H1 (cell line): Measurements from ENCODE around the gene TIMP1. TPM values are rescaled to one million over a fixed set of nuclear protein-coding genes. Genes with fewer than 3 reads are reported as not detected.

Source experiments
- CTCF ChIA-PET: fragments of 300-600 bp; sonication (Branson Sonifier 250); formaldehyde crosslinking; loops from one replicate; lab custom pipeline; 2021; ENCODE audit not compliant: partially characterized antibody; lab: Charles Lee
- POLR2A ChIA-PET: fragments of 300-600 bp; sonication (Branson Sonifier 250); formaldehyde crosslinking; loops from one replicate; lab custom pipeline; 2021; ENCODE audit warnings: inconsistent platforms; ENCODE audit not compliant: partially characterized antibody; lab: Charles Lee
- DNase-seq, 2 experiments: peaks; one replicate each; pipeline versions ENCODE4 v3.0.0 to v3.0.0-alpha.2; 2010 to 2022; ENCODE audit warnings: low spot score in 2 of 2, low read depth in 1 of 2, mixed read lengths in 1 of 2
- FAIRE-seq: peaks from 2 replicates; lab custom pipeline; 2011; peaks lifted over from hg19 to GRCh38; lab: Jason Lieb, UNC
- H2AFZ ChIP-seq: 2 replicates; pipeline ENCODE4 v1.8.1; 2012; ENCODE audit warnings: low read length, inconsistent platforms
- H2AK5ac ChIP-seq: 2 replicates; pipeline ENCODE4 v1.6.1; 2013; ENCODE audit warnings: low read depth, low read length
- H2BK120ac ChIP-seq: replicated peaks from 2 replicates; pipeline ENCODE3; 2013; ENCODE audit warnings: low read depth, low read length, inconsistent platforms
- H2BK12ac ChIP-seq: 2 replicates; pipeline ENCODE4 v1.6.1; 2013; ENCODE audit warnings: low read depth, low read length
- H2BK15ac ChIP-seq: 2 replicates; pipeline ENCODE4 v1.6.1; 2013; ENCODE audit warnings: low read length
- H2BK20ac ChIP-seq: 2 replicates; pipeline ENCODE4 v1.6.1; 2013; ENCODE audit warnings: low read length
- H2BK5ac ChIP-seq: 2 replicates; pipeline ENCODE4 v1.6.1; 2013; ENCODE audit warnings: low read depth, low read length
- H3K14ac ChIP-seq: 2 replicates; pipeline ENCODE4 v1.6.1; 2013; ENCODE audit warnings: inconsistent platforms; ENCODE audit not compliant: insufficient read length
- H3K18ac ChIP-seq: 2 replicates; pipeline ENCODE4 v1.6.1; 2013; ENCODE audit warnings: low read length; ENCODE audit errors: extremely low read depth
- H3K23ac ChIP-seq: 2 replicates; pipeline ENCODE4 v1.6.1; 2013; ENCODE audit warnings: inconsistent platforms; ENCODE audit not compliant: insufficient read length
- H3K23me2 ChIP-seq: 2 replicates; pipeline ENCODE4 v1.6.1; 2013; ENCODE audit warnings: low read depth, low read length
- H3K27ac ChIP-seq: 2 replicates; pipeline ENCODE4 v1.6.1; 2011; ENCODE audit warnings: low read depth, low read length, inconsistent platforms
- H3K27me3 ChIP-seq, 4 experiments: replicated peaks in 1 of 4; 1 replicate in 1 of 4; 2 replicates in 3 of 4; pipeline versions ENCODE4 v1.6.1 to v1.8.1; 2011 to 2013; ENCODE audit warnings: low read length in 3 of 4, mild to moderate bottlenecking in 3 of 4, inconsistent platforms in 2 of 4, mixed read lengths in 2 of 4, moderate library complexity in 1 of 4; ENCODE audit not compliant: control insufficient read depth in 3 of 4, insufficient read depth in 3 of 4; ENCODE audit errors: extremely low read depth in 1 of 4
- H3K36me3 ChIP-seq, 4 experiments: 2 replicates each; pipeline versions ENCODE4 v1.6.1 to v1.8.1; 2011 to 2013; ENCODE audit warnings: mild to moderate bottlenecking in 4 of 4, low read length in 3 of 4, moderate library complexity in 2 of 4, control low read depth in 1 of 4, inconsistent platforms in 1 of 4; ENCODE audit not compliant: insufficient read depth in 4 of 4, control insufficient read depth in 2 of 4
- H3K4ac ChIP-seq: replicated peaks from 2 replicates; pipeline ENCODE3; 2013; ENCODE audit warnings: low read length, low read depth, mixed read lengths, inconsistent platforms; ENCODE audit not compliant: insufficient read length
- H3K4me1 ChIP-seq, 4 experiments: replicated peaks in 1 of 4; 1 replicate in 1 of 4; 2 replicates in 3 of 4; pipeline versions ENCODE4 v1.6.1 to v1.8.1; 2011 to 2013; ENCODE audit warnings: low read length in 3 of 4, inconsistent platforms in 2 of 4, mixed read lengths in 1 of 4; ENCODE audit not compliant: insufficient read depth in 4 of 4, control insufficient read depth in 3 of 4
- H3K4me2 ChIP-seq, 2 experiments: 2 replicates each; pipeline versions ENCODE4 v1.6.1 to v1.8.1; 2011 to 2013; ENCODE audit warnings: low read depth in 2 of 2, low read length in 2 of 2, control low read depth in 1 of 2, inconsistent platforms in 1 of 2, mild to moderate bottlenecking in 1 of 2; ENCODE audit not compliant: insufficient read depth in 1 of 2
- H3K4me3 ChIP-seq, 4 experiments: fragments of 200-600, 300-600 bp in 1 of 4; sonication (generic), shearing (Covaris generic), sonication (Bioruptor Twin) in 1 of 4; 2 replicates each; pipeline versions ENCODE4 v1.5.1 to v1.8.1; 2011 to 2016; ENCODE audit warnings: low read length in 4 of 4, low read depth in 3 of 4, control low read depth in 2 of 4, inconsistent platforms in 2 of 4, mild to moderate bottlenecking in 2 of 4, mixed read lengths in 1 of 4, moderate library complexity in 1 of 4; ENCODE audit not compliant: insufficient read depth in 2 of 4; ENCODE audit errors: extremely low read depth in 1 of 4
- H3K56ac ChIP-seq: replicated peaks from 2 replicates; pipeline ENCODE3; 2013; ENCODE audit warnings: low read depth, mild to moderate bottlenecking, mixed read lengths, low read length, inconsistent platforms; ENCODE audit not compliant: insufficient read length
- H3K79me1 ChIP-seq: 2 replicates; pipeline ENCODE4 v1.6.1; 2013; ENCODE audit warnings: low read depth, low read length, control low read depth
- H3K79me2 ChIP-seq, 2 experiments: 2 replicates each; pipeline versions ENCODE4 v1.6.1 to v1.8.1; 2012 to 2013; ENCODE audit warnings: low read length in 2 of 2, mild to moderate bottlenecking in 2 of 2, inconsistent platforms in 1 of 2; ENCODE audit not compliant: insufficient read depth in 2 of 2, control insufficient read depth in 1 of 2
- H3K9ac ChIP-seq, 4 experiments: replicated peaks in 1 of 4; 1 replicate in 1 of 4; 2 replicates in 3 of 4; pipeline versions ENCODE4 v1.6.1 to v1.8.1; 2011 to 2013; ENCODE audit warnings: low read depth in 3 of 4, low read length in 3 of 4, control low read depth in 2 of 4, mild to moderate bottlenecking in 2 of 4, moderate library complexity in 2 of 4, inconsistent platforms in 1 of 4; ENCODE audit errors: extremely low read depth in 1 of 4
- H3K9me3 ChIP-seq, 2 experiments: 2 replicates each; pipeline versions ENCODE4 v1.6.1 to v1.8.1; 2012 to 2013; ENCODE audit warnings: mild to moderate bottlenecking in 2 of 2, moderate library complexity in 2 of 2, control low read depth in 1 of 2, inconsistent platforms in 1 of 2, low read depth in 1 of 2, low read length in 1 of 2, mixed read lengths in 1 of 2; ENCODE audit not compliant: insufficient read depth in 2 of 2
- H4K20me1 ChIP-seq, 2 experiments: replicated peaks in 1 of 2; 2 replicates each; pipeline versions ENCODE3 to v1.8.1; 2011 to 2013; ENCODE audit warnings: inconsistent platforms in 2 of 2, low read length in 2 of 2, mild to moderate bottlenecking in 1 of 2; ENCODE audit not compliant: insufficient read depth in 2 of 2, control insufficient read depth in 1 of 2
- H4K5ac ChIP-seq: 2 replicates; pipeline ENCODE4 v1.6.1; 2013; ENCODE audit warnings: low read length, low read depth, mixed read lengths, inconsistent platforms; ENCODE audit not compliant: insufficient read length
- H4K8ac ChIP-seq: 2 replicates; pipeline ENCODE4 v1.8.0; 2013; ENCODE audit warnings: mild to moderate bottlenecking, moderate library complexity, low read length, inconsistent platforms; ENCODE audit not compliant: insufficient read depth; ENCODE audit errors: extremely low read depth
- H4K91ac ChIP-seq: replicated peaks from 2 replicates; pipeline ENCODE3; 2013; ENCODE audit warnings: low read length, mixed read lengths, inconsistent platforms; ENCODE audit not compliant: insufficient read length
- BACH1 ChIP-seq: IDR thresholded peaks from 2 replicates; pipeline ENCODE4 v1.6.1; 2012; ENCODE audit warnings: low read length, improper control_type of control experiment
- BRCA1 ChIP-seq: IDR thresholded peaks from 2 replicates; pipeline ENCODE4 v1.6.1; 2012; ENCODE audit warnings: low read depth, low read length, improper control_type of control experiment
- EZH2 ChIP-seq: fragments of 200-600 bp; sonication (generic); IDR thresholded peaks from 2 replicates; pipeline ENCODE4 v1.7.1; 2012; ENCODE audit warnings: low read depth, mild to moderate bottlenecking, moderate library complexity, low read length, inconsistent platforms; ENCODE audit not compliant: severe bottlenecking
- HDAC2 ChIP-seq, 2 experiments: fragments of 300-600 bp in 1 of 2; sonication (generic) in 1 of 2; IDR thresholded peaks; 2 replicates each; pipeline ENCODE4 v1.6.1; 2011 to 2012; ENCODE audit warnings: low read depth in 2 of 2, low read length in 2 of 2, mild to moderate bottlenecking in 2 of 2, moderate library complexity in 2 of 2, borderline replicate concordance in 1 of 2, inconsistent platforms in 1 of 2
- JUN ChIP-seq: IDR thresholded peaks from 2 replicates; pipeline ENCODE4 v1.6.1; 2011; ENCODE audit warnings: low read depth, mild to moderate bottlenecking, improper control_type of control experiment, low read length
- KDM4A ChIP-seq: IDR thresholded peaks from one replicate; pipeline ENCODE4 v1.7.1; 2012; ENCODE audit warnings: low read depth, mild to moderate bottlenecking, moderate library complexity, low read length, inconsistent platforms; ENCODE audit not compliant: severe bottlenecking
- NANOG ChIP-seq: IDR thresholded peaks from 2 replicates; pipeline ENCODE4 v1.6.1; 2011; ENCODE audit warnings: low read length, low read depth, mild to moderate bottlenecking, inconsistent platforms; ENCODE audit not compliant: insufficient read depth, poor library complexity, severe bottlenecking
- SIX5 ChIP-seq: IDR thresholded peaks from 2 replicates; pipeline ENCODE4 v1.6.1; 2011; ENCODE audit warnings: mild to moderate bottlenecking, low read depth, low read length
- SUZ12 ChIP-seq: fragments of 200-600 bp; sonication (generic); IDR thresholded peaks from 2 replicates; pipeline ENCODE4 v1.6.1; 2012; ENCODE audit warnings: mild to moderate bottlenecking, inconsistent platforms, low read length, moderate library complexity, mixed read lengths
- TEAD4 ChIP-seq: IDR thresholded peaks from 2 replicates; pipeline ENCODE4 v1.6.1; 2012; ENCODE audit warnings: low read depth, low read length, inconsistent platforms, mixed read lengths
- WGBS, 2 experiments: shearing (Covaris generic) in 1 of 2; methylation state at CpG; one replicate each; pipeline versions ENCODE4 v1.1.6 to v1.1.7; 2013 to 2015; ENCODE audit warnings: low lambda C conversion rate in 2 of 2, mixed read lengths in 2 of 2, inconsistent platforms in 1 of 2, low coverage in 1 of 2, missing lambda C conversion rate in 1 of 2; ENCODE audit not compliant: insufficient replicate concordance in 2 of 2, insufficient coverage in 1 of 2, insufficient read length in 1 of 2; ENCODE audit errors: extremely low coverage in 1 of 2, missing lambda C conversion rate in 1 of 2; 5-methylcytosine and 5-hydroxymethylcytosine counted together
- polyA plus RNA-seq, 7 experiments: library from polyadenylated mRNA; depleted of rRNA in 3 of 7; stranded (reverse) in 5 of 7; unstranded in 2 of 7; fragments of >200 nt in 5 of 7; fragments of 200-250 nt in 2 of 7; gene quantifications; 1 replicate in 5 of 7; 2 replicates in 1 of 7; 4 replicates in 1 of 7; pipeline versions ENCODE4 v1.2.1 to v1.2.3, GENCODE V29; 2011 to 2013; ENCODE audit warnings: missing spikeins in 2 of 7, mixed read lengths in 2 of 7
- total RNA-seq: library from RNA; stranded (reverse); fragmentation: NEBNext Ultra II Directional; extraction: Animal tissue kit (Norgen Biotek cat#: 25700); gene quantifications from 2 replicates; pipeline ENCODE4 v1.2.1, GENCODE V29; 2021

Gene TIMP1
- total and polyA plus RNA-seq, 2 of the 8 experiments (the other 6 are each of a cell fraction or from before 2014, with no cell fraction given), result 58.6 to 142 TPM

DNA sequence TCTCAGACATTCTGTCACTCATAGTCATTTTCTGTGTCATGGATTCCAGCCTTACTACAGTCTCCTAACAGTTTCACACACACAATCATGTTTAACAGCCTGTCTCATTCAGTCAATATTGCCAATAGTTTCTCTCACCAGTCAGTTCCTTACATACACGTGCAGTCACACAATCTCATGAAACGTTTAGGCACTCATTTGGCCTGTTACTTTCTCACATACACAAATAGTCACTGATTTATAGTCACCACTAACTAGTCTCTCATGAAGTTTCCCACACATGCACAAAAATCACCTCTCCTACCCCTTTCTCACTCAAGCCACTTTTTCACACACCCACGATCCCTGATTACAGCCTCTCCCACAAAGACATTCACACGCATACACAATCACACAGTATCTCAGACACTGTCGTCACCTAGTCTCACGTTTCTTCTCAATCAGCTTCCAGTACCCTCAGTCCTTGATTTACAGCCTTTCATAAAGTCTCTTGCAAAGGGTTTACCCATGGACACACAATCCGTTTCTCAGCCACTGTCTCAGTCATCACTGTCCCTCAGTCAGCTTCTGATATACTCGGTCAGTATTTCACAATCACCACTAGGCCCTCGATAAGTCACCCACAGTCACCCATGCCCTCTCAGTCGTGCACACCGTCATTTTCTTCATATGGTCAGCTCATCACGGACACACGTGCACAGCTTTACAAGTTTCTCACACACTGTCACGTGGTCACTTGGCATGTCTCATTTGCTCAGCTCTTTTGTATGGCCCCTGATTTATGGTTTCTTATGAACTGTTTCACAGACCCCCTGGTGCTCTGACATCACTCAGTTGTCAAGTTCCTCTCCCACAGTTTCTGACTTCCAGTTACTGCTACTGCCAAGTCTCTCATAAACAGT, 51.7 kb downstream of the TIMP1 start:
- Histone ChIP-seq H3K79me2 (no peaks in the 10 kb centered on the region), H3K9me3 (no peaks in the 10 kb centered on the region), H3K18ac (no peak overlapping the region), H2BK12ac (no peak overlapping the region), H2AK5ac (no peak overlapping the region), H3K23ac (no peak overlapping the region), H4K5ac (no peak overlapping the region), H3K23me2 (no peaks in the 10 kb centered on the region; the same call in 1 of the 2 replicates), H4K20me1 (no peaks in the 10 kb centered on the region), H2AFZ (no peak overlapping the region), H3K79me1 (no peaks in the 10 kb centered on the region), H2BK120ac (no peak overlapping the region), H3K56ac (no peak overlapping the region), H3K36me3 (peaks cover 0 to 19% (median 8%) of the 10 kb centered on the region in 4 experiments; a peak in 5 of 8 replicates), H3K14ac (no peak overlapping the region), H2BK15ac (no peak overlapping the region), H2BK5ac (no peak overlapping the region), H3K27me3 (no peaks in the 10 kb centered on the region), H3K9ac (no peak overlapping the region), H3K4me3 (no peak overlapping the region), H3K4ac (no peak overlapping the region), H3K4me2 (no peak overlapping the region), H4K91ac (no peak overlapping the region), H3K4me1 (peaks cover 0 to 3% (median 0%) of the 10 kb centered on the region in 4 experiments; a peak in 3 of 7 replicates), H4K8ac (no peak overlapping the region), H2BK20ac (no peak overlapping the region), H3K27ac (no peak overlapping the region)
- POLR2A ChIA-PET, result interaction anchor here (1.1 to 1.5 kb wide), 2 partner anchors 10 to 60 kb away, joined by 3 to 4 read pairs; no protein-coding TSS in a partner anchor
- DNase-seq (no peak), FAIRE-seq (no peak)
- TF ChIP-seq SIX5 (no peak), JUN (no peak), EZH2 (no peak), NANOG (no peak), SUZ12 (no peak), HDAC2 (IDR thresholded peaks at IDR 0.05; ENCODE audit: borderline replicate concordance in 1 of 2, low read depth in 2 of 2, low read length in 2 of 2) (no peak), KDM4A (no peak), BACH1 (no peak), TEAD4 (no peak), BRCA1 (no peak)
- CTCF ChIA-PET, result interaction anchor here (2.9 kb wide), 1 partner anchor 10 kb away, joined by 15 read pairs; no protein-coding TSS in a partner anchor
- 86% methylated on average over 14 of the region's 14 CpGs; no CpG with 5 or more reads in 1 of the 2 experiments for WGBS, 2 experiments
